Choroid plexus epithelial cell (primary cell): Measurements from ENCODE around the gene SSR4.
A peak's percentile ranks its signal among the peaks of the same experiment; 100 is the strongest.

ENCODE experiments used
- DNase-seq: peaks from one replicate; pipeline ENCODE4 v3.0.0-alpha.2; 2010; ENCODE audit warnings: low read depth
- H3K4me3 ChIP-seq: 2 replicates; pipeline ENCODE4 v1.5.1; 2011; ENCODE audit warnings: low read depth, mild to moderate bottlenecking, control low read depth, low read length, moderate library complexity
- TF ChIP-seq, protein P1 (sequence below): conservative IDR thresholded peaks from 2 replicates; pipeline ENCODE4 v1.5.1; 2011; ENCODE audit warnings: low read depth, mild to moderate bottlenecking, control low read depth, inconsistent platforms, low read length, moderate library complexity

SSR4 gene

DNA sequence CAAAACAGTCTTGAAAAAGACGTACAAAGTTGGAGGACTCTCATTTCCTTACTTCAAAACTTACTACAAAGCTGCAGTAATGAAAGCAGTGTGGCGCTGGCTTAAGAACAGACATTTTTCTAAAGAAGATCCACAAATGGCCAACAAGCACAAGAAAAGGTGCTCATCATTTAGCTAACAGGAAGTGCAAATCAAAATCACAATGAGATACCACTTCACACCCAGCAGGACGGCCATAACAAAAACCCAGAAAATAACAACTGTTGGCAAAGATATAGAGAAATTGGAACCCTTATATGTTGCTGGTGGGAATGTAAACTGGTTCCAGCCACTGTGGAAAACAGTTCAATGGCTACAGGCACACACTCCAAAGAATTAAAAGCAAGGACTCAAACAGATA, 32.5 kb downstream of the SSR4 start:
- no peak for DNase-seq
- TF ChIP-seq, protein P1, sequence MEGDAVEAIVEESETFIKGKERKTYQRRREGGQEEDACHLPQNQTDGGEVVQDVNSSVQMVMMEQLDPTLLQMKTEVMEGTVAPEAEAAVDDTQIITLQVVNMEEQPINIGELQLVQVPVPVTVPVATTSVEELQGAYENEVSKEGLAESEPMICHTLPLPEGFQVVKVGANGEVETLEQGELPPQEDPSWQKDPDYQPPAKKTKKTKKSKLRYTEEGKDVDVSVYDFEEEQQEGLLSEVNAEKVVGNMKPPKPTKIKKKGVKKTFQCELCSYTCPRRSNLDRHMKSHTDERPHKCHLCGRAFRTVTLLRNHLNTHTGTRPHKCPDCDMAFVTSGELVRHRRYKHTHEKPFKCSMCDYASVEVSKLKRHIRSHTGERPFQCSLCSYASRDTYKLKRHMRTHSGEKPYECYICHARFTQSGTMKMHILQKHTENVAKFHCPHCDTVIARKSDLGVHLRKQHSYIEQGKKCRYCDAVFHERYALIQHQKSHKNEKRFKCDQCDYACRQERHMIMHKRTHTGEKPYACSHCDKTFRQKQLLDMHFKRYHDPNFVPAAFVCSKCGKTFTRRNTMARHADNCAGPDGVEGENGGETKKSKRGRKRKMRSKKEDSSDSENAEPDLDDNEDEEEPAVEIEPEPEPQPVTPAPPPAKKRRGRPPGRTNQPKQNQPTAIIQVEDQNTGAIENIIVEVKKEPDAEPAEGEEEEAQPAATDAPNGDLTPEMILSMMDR: no peak
- no peak overlapping the region for H3K4me3 ChIP-seq

DNA sequence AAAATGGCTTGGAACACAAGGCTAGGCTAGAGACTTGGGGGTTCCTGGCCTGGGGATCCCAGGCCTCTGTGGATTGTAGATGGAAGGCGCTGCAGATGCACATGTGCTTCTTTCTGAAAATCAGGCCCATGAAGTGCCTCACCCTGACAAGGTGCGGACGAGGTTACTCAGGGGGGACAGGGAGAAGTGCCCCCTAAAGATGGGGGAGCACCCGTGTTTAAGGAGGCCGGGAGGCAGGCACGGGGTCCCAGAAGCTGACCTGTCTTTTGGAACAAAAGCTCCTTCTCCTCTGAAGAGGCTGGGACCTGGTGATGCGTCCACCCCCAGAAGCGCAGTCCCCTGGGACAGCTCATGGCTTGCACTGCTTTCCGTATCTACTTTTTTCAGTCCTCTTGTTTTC, 33.4 kb downstream of the SSR4 start:
- no peak for DNase-seq
- TF ChIP-seq, protein P1: no peak
- no peak overlapping the region for H3K4me3 ChIP-seq

DNA sequence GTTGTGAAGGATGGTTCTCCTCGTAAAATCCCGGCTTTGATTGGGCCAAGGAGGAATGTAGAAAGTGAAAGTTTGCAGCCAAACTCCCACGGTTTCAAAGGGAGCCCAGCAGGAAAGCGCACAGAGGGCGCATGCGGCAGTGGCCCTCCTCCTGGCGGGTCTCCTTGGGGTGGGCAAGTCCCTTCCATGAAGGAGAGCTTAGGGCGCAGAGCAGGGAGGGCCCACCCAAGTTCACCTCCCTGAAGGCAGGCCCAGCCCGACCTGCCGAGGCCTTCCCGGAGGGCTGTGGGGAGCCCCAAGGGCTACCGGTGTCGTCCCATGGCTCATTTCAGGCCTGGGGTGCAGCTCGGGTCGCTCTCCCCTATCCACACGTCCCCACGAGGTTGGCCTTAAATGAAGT, 33.8 kb downstream of the SSR4 start:
- DNase-seq: peak; percentile 38
- H3K4me3 ChIP-seq: peak overlapping the region; percentile 36
- TF ChIP-seq, protein P1: no peak

DNA sequence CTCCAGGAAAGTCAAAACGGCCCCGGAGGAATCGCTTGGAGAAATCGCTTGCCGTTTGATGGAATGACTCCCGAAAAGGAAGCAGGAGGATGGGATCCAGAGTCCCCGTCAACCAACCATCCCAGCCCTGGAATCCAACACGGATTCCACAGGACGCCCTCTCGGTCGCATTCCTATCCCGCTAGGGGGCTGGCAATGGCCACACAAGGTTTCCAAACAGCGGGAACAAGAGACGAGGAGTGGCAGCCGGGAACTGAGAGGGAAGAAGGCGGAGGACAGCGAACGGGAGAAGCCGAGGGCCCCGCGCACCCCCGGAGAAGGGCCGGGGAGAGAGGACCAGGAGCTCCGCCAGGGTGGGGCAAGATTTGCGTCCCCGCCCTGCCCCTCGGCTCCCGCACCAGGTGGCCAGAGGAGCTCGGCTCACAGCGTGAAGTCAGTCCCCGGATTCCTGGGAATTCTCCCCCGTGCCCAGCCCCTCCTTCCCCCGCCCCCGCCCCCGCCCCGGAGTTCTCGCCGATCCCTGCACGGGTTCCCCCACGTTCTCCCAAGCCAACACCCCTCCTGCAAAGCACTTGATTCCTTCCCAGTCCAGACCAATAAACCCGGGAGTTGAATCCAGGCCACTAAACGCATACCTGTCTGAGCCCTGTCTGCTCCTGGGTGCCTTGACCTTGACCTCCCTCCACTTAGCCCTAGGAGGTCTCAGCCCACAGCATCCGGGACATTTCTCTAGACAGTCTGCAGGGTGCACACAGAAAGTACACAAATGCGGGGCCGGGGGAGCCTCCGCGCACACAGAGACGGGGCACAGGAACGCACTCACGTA, 34.5 kb downstream of the SSR4 start:
- TF ChIP-seq, protein P1: no peak
- DNase-seq: peak; percentile 3
- peak overlapping the region; percentile 36 for H3K4me3 ChIP-seq

DNA sequence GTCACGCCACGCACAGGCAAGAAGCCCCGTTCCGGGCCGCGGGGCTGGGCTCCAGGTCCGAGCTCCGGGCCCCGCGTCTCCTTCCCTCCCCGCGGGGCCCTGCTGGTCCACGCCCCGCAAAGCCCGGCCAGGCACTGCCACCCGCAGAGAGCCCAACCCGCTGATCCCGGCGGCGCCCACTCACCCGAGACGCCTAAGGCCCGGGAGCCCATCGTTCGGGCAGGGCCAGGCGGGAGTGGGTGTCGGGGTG, 35.0 kb downstream of the SSR4 start:
- TF ChIP-seq, protein P1: no peak
- no peak overlapping the region for H3K4me3 ChIP-seq
- DNase-seq: no peak

DNA sequence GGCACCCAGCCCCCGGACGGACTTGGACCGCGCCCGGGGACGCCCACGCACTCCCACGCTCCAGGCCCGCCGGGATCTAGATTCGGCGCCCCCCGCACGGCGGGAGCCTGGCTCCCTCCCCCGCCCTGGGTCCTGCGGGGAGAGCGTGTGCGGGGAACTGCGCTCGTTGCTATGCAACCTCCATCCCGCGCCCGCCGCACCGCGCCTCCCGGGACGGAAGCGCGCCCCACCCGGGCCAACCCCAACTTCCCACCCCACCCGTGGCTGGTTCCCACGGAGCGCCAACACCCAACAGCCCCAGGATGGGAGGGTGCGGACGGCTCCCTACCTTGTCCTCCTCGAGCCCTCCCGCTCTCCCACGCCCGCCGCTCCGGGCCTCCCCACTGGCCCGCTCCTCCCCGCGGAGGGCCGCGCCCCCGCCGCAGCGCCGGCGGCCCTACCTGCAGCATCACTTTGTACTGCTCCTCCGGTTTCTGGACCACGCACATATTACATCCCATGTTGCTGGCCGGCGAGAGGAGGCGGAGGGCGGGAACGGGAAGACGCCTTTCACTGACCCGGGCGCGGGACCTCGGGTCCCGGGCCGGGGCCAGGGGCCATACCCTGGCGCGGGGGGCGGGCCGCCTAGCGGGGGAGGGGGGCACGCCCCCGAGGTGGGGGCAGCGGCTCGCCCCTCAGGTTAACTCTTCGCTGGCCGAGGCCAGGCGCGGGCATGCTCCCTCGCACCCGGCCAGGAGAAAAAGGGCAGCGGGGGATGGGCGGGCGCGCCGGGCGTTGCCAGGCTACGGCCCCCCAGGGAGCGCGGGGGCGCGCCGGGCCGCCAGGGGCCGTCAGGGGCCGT, 35.6 kb downstream of the SSR4 start, which contains the start of gene PDZD4:
PDZD4 (minus strand) TSS at position 746 of the 841 bp plus-strand sequence; CDS start at position 500, 246 bp downstream.
- no peak for DNase-seq
- no peak within 1 kb of the TSS for H3K4me3 ChIP-seq
- TF ChIP-seq, protein P1: no peak
